Stomach (tissue), 4 donors: ENCODE measurements around the gene DDX6.

Experiments used
- EP300 ChIP-seq: sonication (generic); formaldehyde crosslinking; IDR thresholded peaks from one replicate; pipeline ENCODE4 v1.6.1; 2017; ENCODE audit warnings: antibody characterized with exemption
- POLR2AphosphoS5 ChIP-seq, 3 donors: sonication (generic); formaldehyde crosslinking; IDR thresholded peaks; one replicate each; pipeline ENCODE4 v1.6.1; 2016; ENCODE audit warnings: antibody characterized with exemption in 3 of 3
- TF ChIP-seq, protein P1 (sequence below), 7 experiments: fragments of 450-650 bp in 4 of 7; fragments of 200-600 bp in 3 of 7; sonication (generic) in 3 of 7; IDR thresholded peaks; one replicate each; pipeline ENCODE4 v1.5.1; 2016 to 2019; ENCODE audit warnings: antibody characterized with exemption in 7 of 7, control low read depth in 2 of 7, mild to moderate bottlenecking in 1 of 7

GRCh38 chr11:118699506-118700220 lies 91.3 kb downstream of the DDX6 start:
- TF ChIP-seq, protein P1, sequence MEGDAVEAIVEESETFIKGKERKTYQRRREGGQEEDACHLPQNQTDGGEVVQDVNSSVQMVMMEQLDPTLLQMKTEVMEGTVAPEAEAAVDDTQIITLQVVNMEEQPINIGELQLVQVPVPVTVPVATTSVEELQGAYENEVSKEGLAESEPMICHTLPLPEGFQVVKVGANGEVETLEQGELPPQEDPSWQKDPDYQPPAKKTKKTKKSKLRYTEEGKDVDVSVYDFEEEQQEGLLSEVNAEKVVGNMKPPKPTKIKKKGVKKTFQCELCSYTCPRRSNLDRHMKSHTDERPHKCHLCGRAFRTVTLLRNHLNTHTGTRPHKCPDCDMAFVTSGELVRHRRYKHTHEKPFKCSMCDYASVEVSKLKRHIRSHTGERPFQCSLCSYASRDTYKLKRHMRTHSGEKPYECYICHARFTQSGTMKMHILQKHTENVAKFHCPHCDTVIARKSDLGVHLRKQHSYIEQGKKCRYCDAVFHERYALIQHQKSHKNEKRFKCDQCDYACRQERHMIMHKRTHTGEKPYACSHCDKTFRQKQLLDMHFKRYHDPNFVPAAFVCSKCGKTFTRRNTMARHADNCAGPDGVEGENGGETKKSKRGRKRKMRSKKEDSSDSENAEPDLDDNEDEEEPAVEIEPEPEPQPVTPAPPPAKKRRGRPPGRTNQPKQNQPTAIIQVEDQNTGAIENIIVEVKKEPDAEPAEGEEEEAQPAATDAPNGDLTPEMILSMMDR (IDR thresholded peaks at IDR 0.05), result no peak
- TF ChIP-seq POLR2AphosphoS5 (IDR thresholded peaks at IDR 0.05), result no peak
- no peak for TF ChIP-seq EP300
